Measurements from ENCODE around the gene CTDSPL. TPM values are rescaled to one million over a fixed set of nuclear protein-coding genes. Genes with fewer than 3 reads are reported as not detected.
A peak's percentile ranks its signal among the peaks of the same experiment; 100 is the strongest.

The CTDSPL gene
- total RNA-seq, 1 experiment from 2014 or later: 124 TPM

GRCh38 chr3:37938011-37938410 lies 76.3 kb downstream of the CTDSPL start:
- 0 out of 2 replicates have a peak, but pooled peaks cover 5% of the 10 kb centered on the region for H3K36me3 ChIP-seq (ENCODE audit: low read depth)
- intact Hi-C loops (cut with micrococcal nuclease; ENCODE audit: unreplicated experiment): no loop called here
- peak in 1 of 2 experiments; percentile 24 for DNase-seq
- H3K4me1 ChIP-seq (replicated peaks; ENCODE audit: insufficient read depth): peaks cover 56% of the 10 kb centered on the region
- ChIA-PET CTCF (no interaction called here), POLR2A (ENCODE audit: unreplicated experiment) (interaction anchor here (0.6 to 2.7 kb wide), 2 partner anchors 7 to 9 kb away, joined by 7 to 25 read pairs; no protein-coding TSS in a partner anchor)
- H3F3A ChIP-seq (ENCODE audit: insufficient read depth, low read depth): peaks cover 32% of the 10 kb centered on the region
- TF ChIP-seq CTCF (conservative IDR thresholded peaks at IDR 0.05) (no peak), EZH2 (IDR thresholded peaks at IDR 0.05; ENCODE audit: low read depth) (no peak)
- H3K27me3 ChIP-seq (ENCODE audit: insufficient read depth, low read depth): no peaks in the 10 kb centered on the region
- H3K79me2 ChIP-seq (ENCODE audit: low read depth): peaks cover 89% of the 10 kb centered on the region
- no peaks in the 10 kb centered on the region for H4K20me1 ChIP-seq (ENCODE audit: insufficient read depth)
- no TSS peak for BruUV-seq (replicated peaks)
- peak overlapping the region; percentile 62 for H3K4me2 ChIP-seq
- no peak overlapping the region for H3K4me3 ChIP-seq
- no peak overlapping the region for H2AFZ ChIP-seq
- peak overlapping the region; percentile 84 for H3K27ac ChIP-seq
- H3K9me2 ChIP-seq (ENCODE audit: insufficient read depth): no peaks in the 10 kb centered on the region
- H3K9me3 ChIP-seq (ENCODE audit: insufficient read depth, low read depth): no peaks in the 10 kb centered on the region; the same call in 1 of the 2 replicates

- Histone ChIP-seq H3K4me2 (no peak overlapping the region), H3K9me3 (ENCODE audit: insufficient read depth, low read depth) (no peaks in the 10 kb centered on the region; the same call in 1 of the 2 replicates), H3K4me3 (no peak overlapping the region), H3K9me2 (ENCODE audit: insufficient read depth) (no peaks in the 10 kb centered on the region), H3K27ac (no peak overlapping the region), H3K79me2 (ENCODE audit: low read depth) (peaks cover 78% of the 10 kb centered on the region), H3F3A (ENCODE audit: insufficient read depth, low read depth) (peaks cover 38% of the 10 kb centered on the region), H3K4me1 (replicated peaks; ENCODE audit: insufficient read depth) (peaks cover 63% of the 10 kb centered on the region), H3K36me3 (ENCODE audit: low read depth) (no peaks in the 10 kb centered on the region), H2AFZ (no peak overlapping the region), H3K27me3 (ENCODE audit: insufficient read depth, low read depth) (no peaks in the 10 kb centered on the region), H4K20me1 (ENCODE audit: insufficient read depth) (no peaks in the 10 kb centered on the region)
- ChIA-PET POLR2A (ENCODE audit: unreplicated experiment) (no interaction called here), CTCF (interaction anchor here (0.7 kb wide), 1 partner anchor 25 kb away, joined by 3 read pairs; no protein-coding TSS in a partner anchor)
- DNase-seq: no peak
- no peak for TF ChIP-seq CTCF (conservative IDR thresholded peaks at IDR 0.05)
- no peak for TF ChIP-seq EZH2 (IDR thresholded peaks at IDR 0.05; ENCODE audit: low read depth)
- intact Hi-C loops (cut with micrococcal nuclease; ENCODE audit: unreplicated experiment): loop anchor here (10.0 kb wide), 1 partner anchor 1204 kb away; no protein-coding TSS in a partner anchor
- BruUV-seq (replicated peaks): no TSS peak
Measured at GRCh38 chr3:37940242-37940908, 78.7 kb downstream of the CTDSPL start.

GRCh38 chr3:37941608-37942508 lies 80.2 kb downstream of the CTDSPL start:
- POLR2A ChIA-PET (ENCODE audit: unreplicated experiment): no interaction called here

More at GRCh38 chr3:37941608-37942508, 80.2 kb downstream of the CTDSPL start:
- H2AFZ ChIP-seq: no peak overlapping the region
- no peaks in the 10 kb centered on the region for H4K20me1 ChIP-seq (ENCODE audit: insufficient read depth)
- peak overlapping the region; percentile 88; the same call in 1 of the 2 replicates for H3K27ac ChIP-seq
- H3K4me3 ChIP-seq: no peak overlapping the region
- H3K4me2 ChIP-seq: 0 out of 2 replicates have a peak overlapping the region, but pooled peaks have one; percentile 16
- intact Hi-C loops (cut with micrococcal nuclease; ENCODE audit: unreplicated experiment): loop anchor here (10.0 kb wide), 1 partner anchor 1203 kb away; no protein-coding TSS in a partner anchor
- CTCF ChIA-PET: interaction anchor here (0.5 kb wide), 1 partner anchor 224 kb away, joined by 4 read pairs; the partner anchor contains the start of gene OXSR1
- no peaks in the 10 kb centered on the region for H3K36me3 ChIP-seq (ENCODE audit: low read depth)
- TF ChIP-seq CTCF (conservative IDR thresholded peaks at IDR 0.05) (no peak), EZH2 (IDR thresholded peaks at IDR 0.05; ENCODE audit: low read depth) (no peak)
- no peak for DNase-seq
- no peaks in the 10 kb centered on the region for H3K9me2 ChIP-seq (ENCODE audit: insufficient read depth)
- H3K4me1 ChIP-seq (replicated peaks; ENCODE audit: insufficient read depth): peaks cover 63% of the 10 kb centered on the region
- no peaks in the 10 kb centered on the region; the same call in 1 of the 2 replicates for H3K9me3 ChIP-seq (ENCODE audit: insufficient read depth, low read depth)
- no peaks in the 10 kb centered on the region for H3K27me3 ChIP-seq (ENCODE audit: insufficient read depth, low read depth)
- BruUV-seq (replicated peaks): no TSS peak
- peaks cover 37% of the 10 kb centered on the region for H3F3A ChIP-seq (ENCODE audit: insufficient read depth, low read depth)
- H3K79me2 ChIP-seq (ENCODE audit: low read depth): peaks cover 74% of the 10 kb centered on the region

Data from PC-9 (cell line).